ENCODE results near the gene CACNA2D4.

The CACNA2D4 gene

DNA sequence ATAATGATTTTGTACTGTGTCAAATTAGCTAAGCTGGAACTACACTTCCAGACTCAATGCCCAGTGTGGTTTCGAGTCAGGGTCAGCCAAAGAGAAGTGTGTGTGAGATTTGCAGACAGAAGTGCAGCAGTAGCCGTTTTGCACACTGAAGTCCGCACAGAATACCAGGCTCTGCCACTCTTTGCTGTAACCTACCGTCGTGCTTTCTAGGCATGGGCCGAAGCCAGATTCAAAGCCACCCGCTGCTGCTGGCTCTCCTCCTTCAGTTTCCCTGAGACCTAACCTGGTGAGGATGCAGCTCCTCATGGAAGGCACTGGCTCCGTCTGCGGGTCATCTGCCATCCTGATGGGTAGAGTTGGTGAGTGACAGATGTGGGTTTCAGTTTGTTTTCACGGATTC, 49.3 kb downstream of the CACNA2D4 start:
- DNase-seq = no peak

DNA sequence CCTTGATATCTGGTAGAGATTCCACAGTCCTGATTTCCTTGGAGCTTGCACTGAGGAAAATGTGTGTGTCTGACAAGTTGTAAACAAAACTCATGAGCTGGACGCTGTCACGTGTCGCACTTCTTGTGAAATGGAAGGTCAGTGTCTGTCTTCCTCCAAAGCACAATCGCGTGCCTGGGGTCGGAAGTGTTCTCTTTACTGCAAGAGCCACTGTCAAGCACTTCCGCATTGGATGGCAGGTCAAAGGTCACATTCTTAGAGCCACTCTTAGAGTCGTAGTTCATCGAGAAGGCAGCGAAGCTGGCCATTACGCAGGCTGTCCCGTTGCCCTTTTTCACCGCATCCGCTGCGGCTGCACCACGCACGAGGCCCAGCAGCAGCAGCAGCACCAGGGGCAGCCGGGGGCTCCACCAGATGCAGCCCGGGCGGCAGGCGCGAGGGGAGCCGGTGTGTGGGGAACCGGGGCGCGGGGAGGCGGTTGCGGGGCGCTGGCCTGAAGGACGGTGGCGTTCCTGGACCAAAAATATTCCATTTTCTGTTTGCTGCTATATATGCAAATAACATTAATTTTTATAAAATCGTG, 53.1 kb downstream of the CACNA2D4 start:
- DNase-seq = no peak

DNA sequence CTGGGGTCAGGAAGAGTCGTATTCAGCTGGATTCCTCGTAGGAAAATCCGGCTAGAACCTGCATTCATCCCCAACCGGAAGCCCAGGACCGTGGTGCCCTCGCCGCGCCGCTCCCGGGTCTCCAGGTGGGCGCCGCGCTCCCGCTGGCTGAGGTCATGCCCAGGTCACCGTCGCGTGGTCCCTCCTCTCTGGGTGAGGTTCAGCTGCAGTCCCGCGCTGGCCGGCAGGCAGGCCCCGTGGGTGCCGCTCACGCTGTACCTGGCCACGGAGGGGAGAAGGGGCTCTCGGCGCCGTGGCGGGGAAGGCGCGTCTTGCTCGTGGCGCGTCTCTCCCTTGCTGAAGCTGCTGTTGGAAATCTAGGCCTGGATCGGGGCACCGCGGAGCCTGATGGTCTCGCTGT, 53.6 kb downstream of the CACNA2D4 start:
- DNase-seq = no peak

DNA sequence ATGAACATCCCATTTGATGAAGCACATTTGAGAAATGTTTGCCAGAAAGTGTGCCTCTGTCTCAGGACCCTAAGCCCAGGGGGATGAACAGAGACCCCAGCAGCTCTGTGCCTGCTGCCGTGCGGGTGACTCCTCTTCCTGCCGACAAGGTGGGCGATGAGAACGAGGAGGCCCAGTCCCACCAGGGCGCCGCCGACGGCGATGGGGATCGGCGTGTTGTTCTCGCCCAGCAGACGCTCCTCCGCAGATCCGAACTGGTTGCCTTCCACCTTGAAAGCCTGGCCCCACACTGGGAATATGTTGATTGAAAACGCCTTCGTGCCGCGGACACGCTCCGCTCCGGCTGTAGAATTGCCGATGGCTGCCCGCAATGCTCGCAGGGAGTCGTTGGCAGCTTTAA, 54.0 kb downstream of the CACNA2D4 start:
- no peak for DNase-seq

DNA sequence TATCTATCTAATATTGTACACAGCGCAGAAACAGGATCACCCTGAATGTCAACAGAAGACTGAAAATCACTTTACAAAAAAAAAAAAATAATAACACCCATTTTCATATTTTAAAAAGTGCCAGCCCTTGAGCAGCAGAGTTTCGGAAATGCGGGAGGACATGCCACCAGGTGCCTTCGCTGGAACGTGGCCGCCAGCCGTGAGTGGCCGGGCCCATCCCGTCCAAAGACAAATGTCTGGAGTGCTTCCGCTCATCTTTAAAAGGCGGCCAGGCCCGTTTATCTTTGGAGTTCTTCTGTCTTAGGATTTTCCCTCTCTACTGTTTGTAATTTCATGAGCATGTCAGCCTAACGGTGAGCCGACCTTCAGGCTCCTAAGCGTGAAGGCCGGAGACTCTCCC, 54.6 kb downstream of the CACNA2D4 start:
- no peak for DNase-seq

DNA sequence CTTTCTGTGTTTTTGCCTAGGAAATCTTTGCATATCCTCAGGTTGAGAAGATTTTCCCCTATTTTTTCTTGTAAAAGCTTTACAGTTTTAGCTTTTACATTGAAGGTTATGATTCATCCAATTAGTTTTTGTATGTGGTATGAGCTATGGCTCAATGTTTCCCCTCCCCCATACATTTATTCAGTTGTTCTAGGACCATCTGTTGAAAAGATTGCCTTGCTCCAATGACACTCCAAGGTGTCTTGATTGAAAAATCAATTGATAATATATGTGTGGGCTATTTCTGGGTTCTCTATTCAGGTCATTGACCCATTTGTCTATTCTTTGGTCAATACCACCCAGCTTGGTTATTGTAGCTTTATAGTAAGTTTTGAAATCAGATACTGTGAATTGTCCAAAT, 55.5 kb downstream of the CACNA2D4 start:
- no peak for DNase-seq

DNA sequence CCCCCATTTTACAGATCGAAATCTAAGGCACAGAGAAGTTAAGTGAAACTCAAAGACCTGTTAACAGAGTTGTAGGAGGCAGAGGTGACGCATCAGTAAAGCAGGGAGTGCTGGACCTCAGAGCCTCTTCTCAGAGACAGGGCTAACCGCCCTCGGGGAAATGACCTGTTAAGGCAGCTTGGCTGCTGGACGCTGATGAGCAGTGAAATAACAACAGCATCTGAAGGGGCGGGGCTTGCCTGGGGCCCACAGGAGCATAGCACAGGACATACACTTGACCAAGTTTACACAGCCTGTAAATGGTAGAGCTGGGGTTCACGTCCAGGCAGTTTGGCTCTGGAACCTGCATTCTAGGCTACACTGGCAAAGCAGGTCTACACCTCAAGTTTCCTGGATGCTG, 58.8 kb downstream of the CACNA2D4 start:
- no peak for DNase-seq

DNA sequence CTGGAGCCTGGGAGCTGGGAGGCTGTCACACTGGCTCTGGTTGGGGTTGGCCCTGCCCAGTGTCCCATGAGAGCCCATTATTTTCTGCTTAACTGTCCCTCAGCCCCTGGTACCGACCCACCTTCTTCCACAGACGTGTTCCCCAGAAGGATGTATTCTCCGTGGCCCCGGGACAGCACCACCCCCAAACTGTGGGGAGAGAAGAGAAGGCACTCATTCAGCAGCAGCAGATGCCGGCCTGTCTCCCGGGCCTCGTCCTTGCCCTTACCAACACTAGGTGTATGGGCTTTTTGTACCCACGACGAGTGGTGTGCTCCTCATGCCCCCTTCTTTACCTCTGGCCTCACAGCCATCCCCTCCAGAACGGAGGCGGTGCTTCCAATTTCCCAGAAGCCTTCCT, 60.0 kb downstream of the CACNA2D4 start:
- DNase-seq = no peak

DNA sequence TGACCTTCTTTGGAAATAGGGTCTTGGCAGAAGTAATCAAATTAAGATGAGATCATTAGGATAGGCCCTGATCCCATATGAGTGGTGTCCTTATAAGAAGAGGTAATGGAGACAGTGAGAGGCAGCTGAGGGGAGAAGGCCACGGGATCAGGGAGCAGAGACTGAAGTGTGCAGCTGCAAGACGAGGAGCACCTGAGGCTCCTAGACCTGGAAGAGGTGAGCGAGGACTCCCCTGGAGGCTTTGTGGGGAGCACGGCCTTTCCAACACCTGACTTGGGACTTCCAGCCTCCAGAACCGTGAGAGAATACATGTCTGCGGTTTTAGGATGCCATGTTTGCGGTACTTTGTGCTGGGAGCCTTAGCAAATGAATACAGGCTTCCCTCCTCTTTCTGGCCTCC, 60.6 kb downstream of the CACNA2D4 start:
- no peak for DNase-seq

DNA sequence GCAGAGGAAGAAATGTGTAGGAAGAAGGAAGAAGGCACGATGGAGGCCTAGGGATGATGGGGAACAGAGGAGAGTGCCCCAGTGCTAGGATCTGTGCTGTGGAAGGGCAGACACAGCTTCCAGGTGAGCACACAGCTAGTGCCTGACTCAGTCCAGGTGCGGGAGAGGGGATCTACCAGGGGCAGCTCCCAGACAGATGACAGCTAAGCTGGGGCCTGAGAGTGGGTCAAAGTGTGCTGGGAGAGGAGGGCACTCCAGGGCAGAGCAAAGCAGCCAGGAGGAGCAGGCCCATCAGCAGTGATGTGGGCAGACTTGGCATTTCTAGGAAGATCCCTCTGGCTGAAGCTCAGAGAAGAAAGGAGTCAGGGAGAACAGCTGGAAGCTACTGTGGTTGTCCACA, 61.4 kb downstream of the CACNA2D4 start:
- DNase-seq = no peak

DNA sequence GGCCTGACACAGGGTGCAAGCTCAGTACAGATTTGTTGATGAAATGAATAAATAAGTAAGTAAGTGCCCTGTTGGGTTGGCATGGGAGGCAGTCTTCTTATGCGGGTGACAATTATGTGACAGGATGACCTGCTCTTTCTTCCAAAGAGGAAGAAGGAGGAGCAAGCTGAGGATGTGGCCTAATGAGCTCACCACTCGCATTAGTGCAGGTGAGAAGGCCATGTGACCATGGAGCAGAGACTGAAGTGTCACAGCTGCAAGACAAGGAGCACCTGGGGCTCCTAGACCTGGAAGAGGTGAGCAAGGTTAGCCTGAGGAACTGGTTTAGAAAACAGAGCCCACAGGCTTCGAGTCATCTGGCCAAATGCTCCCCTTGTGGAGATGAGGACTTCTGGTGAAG, 63.2 kb downstream of the CACNA2D4 start:
- no peak for DNase-seq

DNA sequence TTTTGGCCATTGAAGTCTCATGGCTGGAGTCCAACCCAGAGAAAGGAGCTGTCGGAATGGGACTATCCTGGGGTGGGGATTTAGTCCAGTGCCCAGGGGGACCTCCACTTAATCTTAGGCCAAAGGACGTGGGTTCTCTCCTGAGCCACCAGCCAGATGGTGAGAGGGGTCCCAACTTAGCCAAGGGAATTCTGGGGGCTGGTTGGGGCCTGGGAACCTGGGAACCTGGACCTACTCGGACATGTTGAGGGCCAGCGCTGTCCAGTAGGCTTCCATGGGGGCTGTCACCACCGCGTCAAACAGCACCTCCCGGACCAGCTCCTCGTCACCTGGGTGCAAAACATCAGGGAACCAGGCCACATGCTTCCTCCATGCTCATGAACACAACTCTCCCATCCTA, 64.7 kb downstream of the CACNA2D4 start:
- no peak for DNase-seq

DNA sequence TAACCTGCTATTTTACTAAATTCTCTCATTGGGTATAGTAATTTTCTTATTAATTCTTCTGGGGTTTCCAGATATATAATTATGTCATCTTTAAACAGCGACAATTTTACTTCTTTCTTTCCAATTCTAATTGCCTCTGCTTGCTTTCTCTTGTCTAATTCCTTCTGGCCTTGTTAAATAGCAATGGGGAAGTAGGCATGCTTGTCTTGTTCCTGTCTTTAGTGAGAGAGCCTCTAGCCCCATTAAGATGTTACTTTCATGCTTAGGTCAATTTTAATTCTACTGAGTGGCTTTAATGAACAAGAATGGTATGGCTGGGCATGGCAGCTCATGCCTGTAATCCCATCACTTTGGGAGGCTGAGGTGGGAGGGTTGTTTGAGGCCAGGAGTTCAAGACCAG, 66.4 kb downstream of the CACNA2D4 start:
- DNase-seq = no peak

DNA sequence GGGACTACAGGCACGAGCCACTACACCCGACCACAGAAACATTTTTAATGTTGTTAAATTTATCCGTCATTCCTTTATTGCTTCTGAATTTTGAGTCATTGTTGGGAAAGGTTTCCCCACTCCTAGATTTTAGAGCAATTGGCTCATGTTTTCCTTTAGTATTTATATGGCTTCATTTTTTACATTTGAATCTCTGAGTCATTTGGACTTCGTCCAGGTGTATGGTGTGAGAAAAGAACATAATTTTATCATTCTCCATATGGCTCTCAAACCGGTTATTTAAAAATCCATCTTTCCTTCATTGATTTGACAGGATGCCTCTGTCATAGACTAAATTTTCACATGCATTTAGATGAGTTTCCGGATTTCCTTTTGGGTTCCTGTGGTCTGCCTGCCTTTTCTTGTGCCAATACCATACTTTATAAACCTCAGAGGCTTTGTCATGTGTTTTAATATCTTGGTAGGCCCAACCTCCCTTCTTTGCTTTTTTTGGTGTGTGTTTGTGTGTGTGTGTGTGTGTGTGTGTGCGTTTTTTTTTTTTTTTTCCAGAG, 67.2 kb downstream of the CACNA2D4 start:
- DNase-seq = no peak

DNA sequence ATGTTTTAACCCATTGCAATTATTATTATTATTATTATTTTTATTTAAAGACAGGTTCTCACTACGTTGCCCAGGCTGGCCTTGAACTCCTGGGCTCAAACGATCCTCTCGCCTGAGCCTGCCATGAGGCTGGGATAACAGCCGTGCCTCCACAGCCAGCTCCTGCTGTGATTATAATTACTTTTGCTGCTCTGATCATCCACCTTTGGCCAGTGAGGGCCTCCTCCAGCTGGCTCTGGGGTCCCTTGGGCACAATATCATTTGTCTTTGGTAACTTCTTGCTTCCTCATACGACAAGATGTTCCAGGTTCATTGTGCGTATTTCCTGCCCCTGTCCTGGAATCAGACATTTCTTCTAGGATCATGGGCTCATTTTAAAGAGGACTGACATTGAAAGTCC, 69.7 kb downstream of the CACNA2D4 start:
- DNase-seq = no peak

DNA sequence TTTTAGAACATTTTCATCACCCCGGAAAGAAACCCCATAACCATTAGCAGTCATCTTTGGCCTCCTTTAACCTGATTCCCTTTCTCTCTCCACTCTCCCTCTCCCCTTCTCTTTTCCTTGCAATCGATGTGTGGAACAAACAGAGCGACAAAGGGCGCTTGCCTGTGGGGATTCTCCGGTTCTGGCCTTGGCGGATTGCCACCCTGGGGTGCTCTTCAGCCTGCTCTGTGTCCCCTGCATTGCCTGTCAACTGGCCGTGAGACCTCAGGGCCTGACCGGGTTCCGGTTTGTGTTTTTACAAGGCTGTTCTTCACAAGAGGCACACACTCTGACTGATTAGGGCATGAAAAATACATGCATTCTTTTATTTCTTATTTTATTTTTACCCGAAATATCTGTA, 70.3 kb downstream of the CACNA2D4 start:
- DNase-seq = no peak

DNA sequence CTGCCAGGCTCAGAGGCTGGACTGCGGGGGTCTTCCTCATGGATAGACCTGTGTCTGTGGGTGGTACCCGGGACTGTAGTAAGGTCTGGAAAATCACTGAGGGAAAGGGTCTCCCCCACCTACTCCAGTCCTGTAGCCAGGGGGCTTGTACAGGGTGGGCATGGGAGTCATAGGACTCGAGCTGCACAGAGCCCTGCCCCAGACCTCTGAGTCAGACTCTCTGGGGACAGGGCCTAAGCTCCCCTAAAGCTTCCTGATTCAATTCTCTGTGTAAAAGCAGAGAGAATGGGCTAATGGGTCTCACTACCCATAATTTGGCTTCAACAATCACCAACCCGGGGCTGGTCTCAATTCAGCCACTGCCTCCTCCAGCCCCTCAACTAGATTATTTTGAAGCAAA, 71.0 kb downstream of the CACNA2D4 start:
- DNase-seq = no peak

DNA sequence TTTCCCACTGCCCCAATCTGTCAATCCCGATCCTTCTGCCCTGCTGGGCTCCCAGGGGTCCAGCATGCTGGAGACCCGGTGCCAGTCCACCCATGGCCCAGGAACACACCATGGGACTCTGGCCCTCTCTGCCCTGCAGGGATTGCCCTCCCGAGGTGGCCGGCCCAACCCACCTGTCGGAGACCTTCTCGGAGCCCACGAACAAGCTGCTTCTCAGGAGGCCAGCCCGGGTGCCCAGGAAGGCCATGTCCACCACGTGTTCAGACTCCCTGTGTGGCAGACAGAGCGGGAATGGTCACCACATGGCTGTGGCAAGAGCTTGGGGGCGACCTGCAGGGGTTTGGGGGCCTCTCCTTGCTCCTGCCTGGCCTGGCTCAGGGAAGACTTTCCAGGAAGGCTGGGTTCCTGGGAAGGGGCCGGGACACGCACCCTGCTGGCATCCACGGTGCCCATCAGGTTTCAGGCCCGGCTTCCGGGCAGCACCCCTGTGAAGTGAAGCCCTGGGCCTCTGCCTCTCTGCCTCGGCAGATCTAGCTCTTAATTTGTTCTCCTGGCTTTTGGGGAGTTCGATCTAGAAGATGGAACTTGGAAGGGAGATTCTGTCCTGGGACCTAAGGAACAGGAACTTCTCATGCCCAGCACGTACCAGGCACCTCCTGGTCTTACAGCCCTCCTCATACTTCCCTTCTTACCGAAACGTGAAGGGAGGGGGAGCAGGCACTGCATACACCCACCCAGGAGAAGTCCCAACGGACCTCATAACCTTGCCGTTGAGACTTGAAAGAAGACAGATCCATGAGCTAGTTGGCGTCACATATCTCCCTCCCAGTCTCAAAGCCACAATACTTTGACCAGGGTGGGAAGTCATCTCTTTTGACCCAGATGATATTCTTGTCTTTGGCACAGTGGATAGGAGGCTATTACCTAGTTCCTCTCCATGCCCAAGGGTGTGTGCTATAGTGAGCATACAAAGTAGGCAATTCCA, 71.7 kb downstream of the CACNA2D4 start:
- no peak for DNase-seq

DNA sequence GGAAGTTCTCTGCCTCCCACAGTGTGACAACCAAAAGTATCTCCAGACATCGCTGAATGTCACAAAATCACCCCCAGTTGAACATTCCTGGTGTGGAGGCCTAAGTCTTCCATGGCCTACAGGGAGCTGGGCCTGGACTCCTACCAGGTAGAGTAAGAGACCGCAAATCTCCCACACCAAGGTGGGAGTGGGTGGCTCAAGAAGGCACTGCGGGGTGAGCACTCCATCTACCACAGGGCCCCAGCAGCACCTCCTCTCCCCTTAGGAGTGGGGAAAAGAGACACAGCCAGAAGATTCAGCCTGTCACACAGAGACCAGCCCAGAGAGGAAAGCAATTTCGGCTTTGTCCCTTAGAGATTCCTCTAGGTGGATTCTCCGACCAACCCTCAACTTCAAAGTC, 72.6 kb downstream of the CACNA2D4 start:
- no peak for DNase-seq

DNA sequence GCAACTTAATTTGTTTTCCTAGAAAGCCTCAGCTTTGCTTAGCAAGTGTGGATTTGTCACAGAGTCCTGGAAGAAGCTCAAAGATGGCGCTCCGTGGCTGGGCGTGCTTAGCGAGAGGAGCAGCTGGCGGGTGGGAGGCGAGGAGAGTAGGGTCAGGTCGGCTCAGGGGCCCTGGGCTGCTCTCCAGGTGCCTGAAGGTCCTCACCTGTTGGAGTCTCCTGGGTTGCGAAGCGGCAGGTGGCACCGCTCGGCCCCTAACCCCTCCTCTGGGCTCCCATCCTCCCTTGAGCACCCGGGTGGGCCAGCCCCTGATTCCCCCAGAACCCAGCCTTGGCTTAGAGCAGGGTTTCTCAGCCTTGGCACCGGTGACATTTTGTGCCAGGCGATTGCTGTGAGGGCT, 73.0 kb downstream of the CACNA2D4 start:
- no peak for DNase-seq

DNA sequence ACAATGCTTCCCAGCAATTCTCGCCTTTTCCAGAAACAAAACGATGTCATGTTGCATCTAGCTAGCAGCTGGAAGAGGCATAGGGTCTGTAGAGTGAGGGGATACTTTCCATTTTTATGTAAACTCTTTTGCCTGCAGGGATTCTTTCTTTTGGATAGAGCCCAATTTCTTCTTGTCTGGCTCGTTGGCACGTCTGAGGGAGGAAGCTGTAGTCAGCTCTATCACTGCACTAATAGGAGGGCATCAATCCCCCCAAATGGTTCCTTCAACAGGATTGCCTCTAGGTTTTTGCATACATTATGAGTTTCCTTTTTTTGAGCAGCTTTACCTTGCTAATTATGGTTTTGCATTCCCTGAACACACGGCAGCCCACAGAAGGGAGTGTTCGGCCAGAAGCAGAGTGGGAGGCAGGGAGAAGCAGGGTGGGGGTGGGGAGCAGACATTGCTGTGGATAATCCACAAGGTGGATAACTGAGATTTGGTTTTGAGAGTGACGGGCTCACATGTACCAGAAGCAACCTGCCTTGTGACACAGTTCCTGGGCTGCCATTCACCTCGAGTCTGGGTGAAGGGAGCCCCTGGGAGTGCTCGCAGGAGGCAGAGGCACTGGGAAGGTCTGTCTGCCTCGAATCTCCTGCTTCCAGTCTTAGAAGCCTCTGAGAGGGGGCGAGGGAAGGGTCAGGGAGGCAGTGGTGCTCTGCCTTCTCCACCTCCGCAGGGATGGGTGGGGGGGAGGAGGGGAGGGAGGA, 73.6 kb downstream of the CACNA2D4 start:
- no peak for DNase-seq

DNA sequence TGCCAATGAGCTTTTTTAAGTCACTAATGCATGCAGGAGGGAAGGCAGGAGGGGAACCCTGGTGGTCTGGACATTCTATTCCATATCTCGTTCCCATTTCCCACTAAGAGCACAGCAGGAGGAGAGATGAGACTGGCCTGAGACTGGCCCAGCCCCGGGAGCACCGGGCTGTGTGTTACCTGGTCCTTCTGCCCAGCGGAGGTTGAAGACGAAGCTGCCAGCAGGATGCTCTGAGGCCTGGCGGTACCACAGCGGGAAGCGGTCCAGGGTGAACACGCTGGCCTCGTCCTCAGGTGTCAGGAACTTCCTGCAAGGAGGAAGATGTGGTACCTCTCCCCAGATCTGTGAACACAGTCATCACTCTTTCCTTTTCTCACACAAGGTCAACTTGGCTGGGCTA, 74.2 kb downstream of the CACNA2D4 start:
- no peak for DNase-seq

DNA sequence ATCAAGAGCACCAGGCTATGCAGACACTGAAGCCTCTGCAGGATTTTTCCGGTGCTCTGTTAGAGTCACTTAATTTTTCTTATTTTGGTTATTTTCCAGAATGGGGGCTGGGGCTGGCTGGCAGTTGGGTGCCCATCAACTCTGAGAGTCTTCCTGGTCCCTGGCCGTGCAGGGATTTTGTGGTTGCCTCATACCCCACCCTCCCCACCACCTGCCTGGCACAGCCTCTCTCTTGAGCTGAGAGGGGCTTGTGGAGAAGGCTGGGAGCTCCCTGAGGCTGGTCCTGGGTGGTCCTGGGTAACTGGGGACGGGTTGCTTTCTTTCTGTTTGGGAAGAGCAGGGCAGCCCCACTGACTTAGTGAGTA, 74.8 kb downstream of the CACNA2D4 start:
- DNase-seq = peak; percentile 5

All from CD4-positive, alpha-beta T cell treated with Interleukin-15 for 1 hour (primary cell).